Smooth muscle cell (in vitro differentiated cells): ENCODE data around the gene SLC18A3. TPM values are rescaled to one million over a fixed set of nuclear protein-coding genes. Genes with fewer than 3 reads are reported as not detected.

Experiments used
- DNase-seq: peaks from one replicate; lab custom pipeline; 2025; ENCODE audit not compliant: unreplicated experiment; lab: John Stamatoyannopoulos, UW
- H2AFZ ChIP-seq: fragments of 200-600 bp; sonication (generic); 2 replicates; pipeline ENCODE4 v1.6.0; 2016; ENCODE audit warnings: antibody characterized with exemption, low read depth, mild to moderate bottlenecking
- H3F3A ChIP-seq: fragments of 200-600 bp; sonication (generic); 2 replicates; pipeline ENCODE4 v1.6.0; 2017; ENCODE audit warnings: antibody characterized with exemption, low read depth
- H3K27ac ChIP-seq: fragments of 200-600 bp; sonication (generic); 2 replicates; pipeline ENCODE4 v1.5.1; 2016; ENCODE audit warnings: low read depth, mild to moderate bottlenecking
- H3K27me3 ChIP-seq: fragments of 200-600 bp; sonication (generic); 2 replicates; pipeline ENCODE4 v1.6.1; 2016; ENCODE audit warnings: low read depth, mild to moderate bottlenecking
- H3K36me3 ChIP-seq: fragments of 200-600 bp; sonication (generic); 2 replicates; pipeline ENCODE4 v1.5.1; 2016; ENCODE audit warnings: low read depth
- H3K4me1 ChIP-seq: fragments of 200-600 bp; sonication (generic); 2 replicates; pipeline ENCODE4 v1.5.1; 2016; ENCODE audit warnings: low read depth
- H3K4me2 ChIP-seq: fragments of 200-600 bp; sonication (generic); 2 replicates; pipeline ENCODE4 v1.6.0; 2016; ENCODE audit warnings: mild to moderate bottlenecking
- H3K4me3 ChIP-seq: fragments of 200-600 bp; sonication (generic); 2 replicates; pipeline ENCODE4 v1.5.1; 2016; ENCODE audit warnings: mild to moderate bottlenecking
- H3K79me2 ChIP-seq: fragments of 200-600 bp; sonication (generic); 2 replicates; pipeline ENCODE4 v1.6.0; 2016; ENCODE audit warnings: low read depth, mild to moderate bottlenecking
- H3K9ac ChIP-seq: fragments of 200-600 bp; sonication (generic); 2 replicates; pipeline ENCODE4 v1.6.0; 2016; ENCODE audit warnings: low read depth
- H3K9me3 ChIP-seq: fragments of 200-600 bp; sonication (generic); replicated peaks from 2 replicates; pipeline ENCODE4 v1.5.1; 2016; ENCODE audit warnings: low read depth
- H4K20me1 ChIP-seq: fragments of 200-600 bp; sonication (generic); 2 replicates; pipeline ENCODE4 v1.6.0; 2016; ENCODE audit warnings: low read depth
- CTCF ChIP-seq: fragments of 200-600 bp; sonication (generic); IDR thresholded peaks from 2 replicates; pipeline ENCODE4 v1.5.1; 2017; ENCODE audit warnings: borderline replicate concordance, mild to moderate bottlenecking, antibody characterized with exemption; ENCODE audit not compliant: insufficient read depth, poor library complexity, severe bottlenecking
- WGBS: methylation state at CpG from one replicate; pipeline ENCODE4 v1.1.7; 2016; ENCODE audit warnings: low lambda C conversion rate; 5-methylcytosine and 5-hydroxymethylcytosine counted together
- polyA plus RNA-seq: library from polyadenylated mRNA; unstranded; fragments of >200 nt; fragmentation: Nextera tagmentation; extraction: Ambion mirVana; gene quantifications from 2 replicates; pipeline ENCODE4 v1.2.1, GENCODE V29; 2016
- total RNA-seq: library from RNA; depleted of rRNA; stranded (reverse); fragments of >200 nt; gene quantifications from 2 replicates; pipeline ENCODE4 v1.2.3, GENCODE V29; 2014

The SLC18A3 gene
- total and polyA plus RNA-seq, 2 experiments from 2014 or later = not detected

- no peak overlapping the region for H3K27ac ChIP-seq
- no peaks in the 10 kb centered on the region for H3K27me3 ChIP-seq
- H3K4me3 ChIP-seq = no peak overlapping the region
- no peaks in the 10 kb centered on the region for H3K36me3 ChIP-seq
- H3F3A ChIP-seq = no peaks in the 10 kb centered on the region
- H4K20me1 ChIP-seq = no peaks in the 10 kb centered on the region
- H3K9ac ChIP-seq = no peak overlapping the region
- no peak overlapping the region for H2AFZ ChIP-seq
- no peak for DNase-seq
- no peak overlapping the region for H3K4me2 ChIP-seq
- no peaks in the 10 kb centered on the region for H3K9me3 ChIP-seq
- H3K4me1 ChIP-seq = no peaks in the 10 kb centered on the region
- no peak for TF ChIP-seq CTCF
- no peaks in the 10 kb centered on the region for H3K79me2 ChIP-seq
- 92% methylated on average over 7 of the region's 7 CpGs for WGBS
These were observed 16.9 kb downstream of the SLC18A3 start for GRCh38 chr10:49627038-49627437.

- H2AFZ ChIP-seq = no peak overlapping the region
- H3K9ac ChIP-seq = no peak overlapping the region
- WGBS = 87% methylated on average over 18 of the region's 18 CpGs
- no peaks in the 10 kb centered on the region for H3K27me3 ChIP-seq
- no peak overlapping the region for H3K4me3 ChIP-seq
- H3F3A ChIP-seq = no peaks in the 10 kb centered on the region
- no peaks in the 10 kb centered on the region for H3K4me1 ChIP-seq
- H3K9me3 ChIP-seq = no peaks in the 10 kb centered on the region
- H3K27ac ChIP-seq = no peak overlapping the region
- TF ChIP-seq CTCF = no peak
- DNase-seq = no peak
- H3K79me2 ChIP-seq = no peaks in the 10 kb centered on the region
- H3K36me3 ChIP-seq = no peaks in the 10 kb centered on the region
- H3K4me2 ChIP-seq = no peak overlapping the region
- H4K20me1 ChIP-seq = no peaks in the 10 kb centered on the region
These were observed 17.6 kb downstream of the SLC18A3 start for GRCh38 chr10:49627644-49628247.

- Histone ChIP-seq H3K9ac (no peak overlapping the region), H3F3A (no peaks in the 10 kb centered on the region), H3K4me2 (no peak overlapping the region), H3K27me3 (no peaks in the 10 kb centered on the region), H3K27ac (no peak overlapping the region), H3K9me3 (no peaks in the 10 kb centered on the region), H3K4me1 (no peaks in the 10 kb centered on the region), H3K4me3 (no peak overlapping the region), H3K79me2 (no peaks in the 10 kb centered on the region), H3K36me3 (no peaks in the 10 kb centered on the region), H4K20me1 (no peaks in the 10 kb centered on the region), H2AFZ (no peak overlapping the region)
- TF ChIP-seq CTCF = no peak
- DNase-seq = no peak
- 94% methylated on average over 8 of the region's 8 CpGs for whole genome bisulfite sequencing
These were observed 18.5 kb downstream of the SLC18A3 start for GRCh38 chr10:49628599-49628998.

- Histone ChIP-seq H3K27ac (no peak overlapping the region), H3K4me2 (no peak overlapping the region), H3K9ac (no peak overlapping the region), H3K4me3 (no peak overlapping the region), H3K27me3 (no peaks in the 10 kb centered on the region), H2AFZ (no peak overlapping the region), H3F3A (no peaks in the 10 kb centered on the region), H3K36me3 (no peaks in the 10 kb centered on the region), H3K9me3 (no peaks in the 10 kb centered on the region), H4K20me1 (no peaks in the 10 kb centered on the region), H3K79me2 (no peaks in the 10 kb centered on the region), H3K4me1 (no peaks in the 10 kb centered on the region)
- no peak for DNase-seq
- 85% methylated on average over 9 of the region's 9 CpGs for WGBS
- TF ChIP-seq CTCF = no peak
These were observed 19.3 kb downstream of the SLC18A3 start for GRCh38 chr10:49629431-49629881.
